ENCODE results near the gene DDX55.
A peak's percentile ranks its signal among the peaks of the same experiment; 100 is the strongest.
"Not testable (repeated sequence)": the region's sequence is repeated elsewhere in the genome, so short reads cannot be mapped to it uniquely, and the experiment has no call there.

Gene DDX55

GRCh38 chr12:123601602-123602489 lies at the start of gene DDX55:
Gene DDX55, plus strand, starts transcription at chr12:123602099. Its CDS starts 50 bp downstream, at chr12:123602149.
- Histone ChIP-seq H3K27me3 (ENCODE audit: low read length) (no peaks in the 10 kb centered on the region), H3F3A (ENCODE audit: insufficient read depth) (peaks cover 27% of the 10 kb centered on the region), H2AFZ (ENCODE audit: low read depth, low read length, severe bottlenecking) (peak within 1 kb of the TSS; percentile 90), H3K9me2 (replicated peaks; ENCODE audit: insufficient read depth, low read length) (no peaks in the 10 kb centered on the region), H3K9ac (ENCODE audit: low read length) (peak within 1 kb of the TSS; percentile 99), H3K36me3 (ENCODE audit: low read length) (peaks cover 19% of the 10 kb centered on the region; the same call in 1 of the 2 replicates), H3K4me2 (ENCODE audit: low read depth, low read length, poor library complexity, severe bottlenecking) (peak within 1 kb of the TSS; percentile 74), H4K20me1 (ENCODE audit: low read depth, low read length) (no peaks in the 10 kb centered on the region; the same call in 1 of the 2 replicates), H3K79me2 (ENCODE audit: insufficient read depth, low read length) (peaks cover 52% of the 10 kb centered on the region), H3K9me3 (ENCODE audit: insufficient read depth, low read length) (no peaks in the 10 kb centered on the region), H3K27ac (ENCODE audit: low read depth, low read length) (peak within 1 kb of the TSS; percentile 76), H3K4me3 (ENCODE audit: insufficient read depth, low read length, poor library complexity, severe bottlenecking) (peak within 1 kb of the TSS; percentile 86)
- TF ChIP-seq CTCF (IDR thresholded peaks at IDR 0.05; ENCODE audit: insufficient read depth, low read length, poor library complexity, severe bottlenecking), result peak; percentile 38
- no peak for TF ChIP-seq EZH2phosphoT487 (conservative IDR thresholded peaks at IDR 0.05; ENCODE audit: low read length)

- H3K9me3 ChIP-seq (ENCODE audit: insufficient read depth, low read length); H3K4me3 ChIP-seq (ENCODE audit: insufficient read depth, low read length, poor library complexity, severe bottlenecking); H3F3A ChIP-seq (ENCODE audit: insufficient read depth); H2AFZ ChIP-seq (ENCODE audit: low read depth, low read length, severe bottlenecking); H3K27me3 ChIP-seq (ENCODE audit: low read length); H3K27ac ChIP-seq (ENCODE audit: low read depth, low read length); H3K9ac ChIP-seq (ENCODE audit: low read length); H3K4me2 ChIP-seq (ENCODE audit: low read depth, low read length, poor library complexity, severe bottlenecking); H3K9me2 ChIP-seq (replicated peaks; ENCODE audit: insufficient read depth, low read length); H3K79me2 ChIP-seq (ENCODE audit: insufficient read depth, low read length); H4K20me1 ChIP-seq (ENCODE audit: low read depth, low read length); H3K36me3 ChIP-seq (ENCODE audit: low read length): not testable (repeated sequence)
Observed at GRCh38 chr12:123554136-123554535, 47.8 kb upstream of the DDX55 start.

- H3K4me3 ChIP-seq (ENCODE audit: insufficient read depth, low read length, poor library complexity, severe bottlenecking); H3K27me3 ChIP-seq (ENCODE audit: low read length); H3F3A ChIP-seq (ENCODE audit: insufficient read depth); H2AFZ ChIP-seq (ENCODE audit: low read depth, low read length, severe bottlenecking); H3K9ac ChIP-seq (ENCODE audit: low read length); H4K20me1 ChIP-seq (ENCODE audit: low read depth, low read length); H3K36me3 ChIP-seq (ENCODE audit: low read length); H3K9me2 ChIP-seq (replicated peaks; ENCODE audit: insufficient read depth, low read length); H3K27ac ChIP-seq (ENCODE audit: low read depth, low read length); H3K9me3 ChIP-seq (ENCODE audit: insufficient read depth, low read length); H3K4me2 ChIP-seq (ENCODE audit: low read depth, low read length, poor library complexity, severe bottlenecking); H3K79me2 ChIP-seq (ENCODE audit: insufficient read depth, low read length): not testable (repeated sequence)
Observed at GRCh38 chr12:123554843-123555242, 47.1 kb upstream of the DDX55 start.

GRCh38 chr12:123558487-123558886 lies 43.4 kb upstream of the DDX55 start:
- not testable (repeated sequence) for H3K9ac ChIP-seq (ENCODE audit: low read length); H4K20me1 ChIP-seq (ENCODE audit: low read depth, low read length); H3K4me3 ChIP-seq (ENCODE audit: insufficient read depth, low read length, poor library complexity, severe bottlenecking); H3K36me3 ChIP-seq (ENCODE audit: low read length); H3K9me2 ChIP-seq (replicated peaks; ENCODE audit: insufficient read depth, low read length); H3F3A ChIP-seq (ENCODE audit: insufficient read depth); H3K27me3 ChIP-seq (ENCODE audit: low read length); H3K79me2 ChIP-seq (ENCODE audit: insufficient read depth, low read length); H3K9me3 ChIP-seq (ENCODE audit: insufficient read depth, low read length); H3K4me2 ChIP-seq (ENCODE audit: low read depth, low read length, poor library complexity, severe bottlenecking); H3K27ac ChIP-seq (ENCODE audit: low read depth, low read length); H2AFZ ChIP-seq (ENCODE audit: low read depth, low read length, severe bottlenecking)

GRCh38 chr12:123559468-123559867 lies 42.4 kb upstream of the DDX55 start:
- Histone ChIP-seq H3K9ac (ENCODE audit: low read length) (no peak overlapping the region), H2AFZ (ENCODE audit: low read depth, low read length, severe bottlenecking) (no peak overlapping the region), H3K9me3 (ENCODE audit: insufficient read depth, low read length) (no peaks in the 10 kb centered on the region), H3K79me2 (ENCODE audit: insufficient read depth, low read length) (no peaks in the 10 kb centered on the region), H3K27ac (ENCODE audit: low read depth, low read length) (no peak overlapping the region), H3K9me2 (replicated peaks; ENCODE audit: insufficient read depth, low read length) (no peaks in the 10 kb centered on the region), H3F3A (ENCODE audit: insufficient read depth) (no peaks in the 10 kb centered on the region), H3K27me3 (ENCODE audit: low read length) (no peaks in the 10 kb centered on the region), H3K4me2 (ENCODE audit: low read depth, low read length, poor library complexity, severe bottlenecking) (no peak overlapping the region), H3K4me3 (ENCODE audit: insufficient read depth, low read length, poor library complexity, severe bottlenecking) (no peak overlapping the region), H3K36me3 (ENCODE audit: low read length) (no peaks in the 10 kb centered on the region), H4K20me1 (ENCODE audit: low read depth, low read length) (no peaks in the 10 kb centered on the region)
- TF ChIP-seq EZH2phosphoT487 (conservative IDR thresholded peaks at IDR 0.05; ENCODE audit: low read length), result no peak
- no peak for TF ChIP-seq CTCF (IDR thresholded peaks at IDR 0.05; ENCODE audit: insufficient read depth, low read length, poor library complexity, severe bottlenecking)

Data from SU-DHL-6 (cell line).